ENCODE measurements around the gene KRTAP4-7. TPM values are rescaled to one million over a fixed set of nuclear protein-coding genes. Genes with fewer than 3 reads are reported as not detected.
"Not testable (repeated sequence)": the region's sequence is repeated elsewhere in the genome, so short reads cannot be mapped to it uniquely, and the experiment has no call there.

KRTAP4-7 gene
- total RNA-seq, 1 donor from 2014 or later: not detected

DNA sequence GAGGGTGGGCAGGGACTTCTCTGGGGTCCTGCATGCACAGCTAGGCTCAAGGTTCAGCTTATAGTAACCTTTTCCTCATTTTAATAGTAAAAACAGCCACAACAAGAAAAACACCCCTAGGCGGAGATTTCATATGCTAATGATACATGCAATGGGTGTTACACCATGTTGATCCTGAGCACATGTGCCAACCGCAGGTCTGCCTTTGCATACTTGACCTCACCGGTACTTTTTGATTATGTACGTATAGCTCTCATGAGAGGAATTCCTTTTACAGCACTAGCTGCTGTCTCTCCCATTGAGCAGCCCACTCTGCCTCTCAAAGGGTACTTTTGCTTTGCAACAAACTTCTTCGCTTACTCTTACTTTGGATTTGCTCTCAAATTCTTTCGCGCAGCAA lies 12.1 kb downstream of the KRTAP4-7 start:
- Mint-ChIP-seq H3K27me3 (ENCODE audit: low read depth) (no peaks in the 10 kb centered on the region), H3K4me1 (ENCODE audit: low read depth) (peaks cover 25% of the 10 kb centered on the region), H3K27ac (ENCODE audit: unreplicated experiment) (no peak overlapping the region), H3K4me3 (ENCODE audit: unreplicated experiment) (no peak overlapping the region), H3K36me3 (ENCODE audit: low read depth) (no peaks in the 10 kb centered on the region), H3K9me3 (ENCODE audit: low read depth) (no peaks in the 10 kb centered on the region)
- TF ChIP-seq, protein P1, sequence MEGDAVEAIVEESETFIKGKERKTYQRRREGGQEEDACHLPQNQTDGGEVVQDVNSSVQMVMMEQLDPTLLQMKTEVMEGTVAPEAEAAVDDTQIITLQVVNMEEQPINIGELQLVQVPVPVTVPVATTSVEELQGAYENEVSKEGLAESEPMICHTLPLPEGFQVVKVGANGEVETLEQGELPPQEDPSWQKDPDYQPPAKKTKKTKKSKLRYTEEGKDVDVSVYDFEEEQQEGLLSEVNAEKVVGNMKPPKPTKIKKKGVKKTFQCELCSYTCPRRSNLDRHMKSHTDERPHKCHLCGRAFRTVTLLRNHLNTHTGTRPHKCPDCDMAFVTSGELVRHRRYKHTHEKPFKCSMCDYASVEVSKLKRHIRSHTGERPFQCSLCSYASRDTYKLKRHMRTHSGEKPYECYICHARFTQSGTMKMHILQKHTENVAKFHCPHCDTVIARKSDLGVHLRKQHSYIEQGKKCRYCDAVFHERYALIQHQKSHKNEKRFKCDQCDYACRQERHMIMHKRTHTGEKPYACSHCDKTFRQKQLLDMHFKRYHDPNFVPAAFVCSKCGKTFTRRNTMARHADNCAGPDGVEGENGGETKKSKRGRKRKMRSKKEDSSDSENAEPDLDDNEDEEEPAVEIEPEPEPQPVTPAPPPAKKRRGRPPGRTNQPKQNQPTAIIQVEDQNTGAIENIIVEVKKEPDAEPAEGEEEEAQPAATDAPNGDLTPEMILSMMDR (IDR thresholded peaks at IDR 0.05): no peak
- DNase-seq (ENCODE audit: low spot score): no peak

DNA sequence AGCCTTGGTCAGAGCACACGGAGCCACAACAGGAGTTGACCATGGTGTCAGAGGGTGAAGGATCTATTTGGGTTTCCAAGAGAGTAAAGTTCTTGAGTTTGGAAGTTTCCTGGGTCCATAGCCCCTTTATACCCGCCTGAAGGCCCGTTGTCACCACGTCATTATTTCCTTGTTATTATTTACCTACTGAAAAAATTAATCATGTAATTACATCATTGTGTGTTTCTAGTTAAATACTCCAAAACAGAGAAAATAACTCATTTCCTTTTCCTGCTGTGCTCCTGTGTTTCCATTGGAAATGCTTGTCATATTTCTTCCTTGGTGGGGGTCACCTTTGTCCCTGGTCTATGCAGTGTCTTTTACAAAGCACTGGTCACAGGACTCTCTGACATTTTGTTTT lies 14.1 kb downstream of the KRTAP4-7 start, which contains the start of gene KRTAP4-8:
Gene KRTAP4-8, minus strand, starts transcription at position 101 of the 400 bp plus-strand sequence. Its CDS starts 58 bp downstream, at position 43.
- H3K4me3 Mint-ChIP-seq (ENCODE audit: unreplicated experiment): no peak within 1 kb of the TSS
- peak within 1 kb of the TSS; percentile 45 for H3K27ac Mint-ChIP-seq (ENCODE audit: unreplicated experiment)

DNA sequence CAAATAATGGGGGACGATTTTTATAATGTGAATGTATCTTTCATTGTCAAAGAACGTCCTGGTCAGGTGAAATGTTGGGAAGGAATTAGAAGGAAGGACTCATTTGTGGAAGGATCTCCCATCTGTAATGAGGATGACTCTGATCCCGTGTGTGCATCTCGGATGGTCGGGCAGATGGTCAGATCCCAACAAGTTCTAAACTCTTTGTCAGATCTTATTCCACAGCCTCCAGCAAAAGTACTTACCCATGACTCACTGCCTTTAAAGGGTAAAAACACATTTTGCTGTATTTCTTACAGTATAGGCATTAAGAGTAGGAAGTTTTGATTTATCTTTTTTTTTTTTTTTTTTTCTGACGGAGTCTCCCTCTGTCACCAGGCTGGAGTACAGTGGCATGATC lies 14.5 kb downstream of the KRTAP4-7 start:
- H3K27me3 Mint-ChIP-seq (ENCODE audit: low read depth): no peaks in the 10 kb centered on the region
- no peak overlapping the region for H3K4me3 Mint-ChIP-seq (ENCODE audit: unreplicated experiment)
- DNase-seq (ENCODE audit: low spot score): no peak
- TF ChIP-seq, protein P1 (IDR thresholded peaks at IDR 0.05): no peak
- H3K27ac Mint-ChIP-seq (ENCODE audit: unreplicated experiment): peak overlapping the region; percentile 45
- H3K9me3 Mint-ChIP-seq (ENCODE audit: low read depth): no peaks in the 10 kb centered on the region
- H3K4me1 Mint-ChIP-seq (ENCODE audit: low read depth): peaks cover 30% of the 10 kb centered on the region
- H3K36me3 Mint-ChIP-seq (ENCODE audit: low read depth): no peaks in the 10 kb centered on the region

More for the DNA sequence above, 14.1 kb downstream of the KRTAP4-7 start, which contains the start of gene KRTAP4-8:
- DNase-seq (ENCODE audit: low spot score): no peak
- no peaks in the 10 kb centered on the region for H3K36me3 Mint-ChIP-seq (ENCODE audit: low read depth)
- no peaks in the 10 kb centered on the region for H3K27me3 Mint-ChIP-seq (ENCODE audit: low read depth)
- H3K4me1 Mint-ChIP-seq (ENCODE audit: low read depth): peaks cover 25% of the 10 kb centered on the region
- no peaks in the 10 kb centered on the region for H3K9me3 Mint-ChIP-seq (ENCODE audit: low read depth)
- TF ChIP-seq, protein P1 (IDR thresholded peaks at IDR 0.05): no peak

DNA sequence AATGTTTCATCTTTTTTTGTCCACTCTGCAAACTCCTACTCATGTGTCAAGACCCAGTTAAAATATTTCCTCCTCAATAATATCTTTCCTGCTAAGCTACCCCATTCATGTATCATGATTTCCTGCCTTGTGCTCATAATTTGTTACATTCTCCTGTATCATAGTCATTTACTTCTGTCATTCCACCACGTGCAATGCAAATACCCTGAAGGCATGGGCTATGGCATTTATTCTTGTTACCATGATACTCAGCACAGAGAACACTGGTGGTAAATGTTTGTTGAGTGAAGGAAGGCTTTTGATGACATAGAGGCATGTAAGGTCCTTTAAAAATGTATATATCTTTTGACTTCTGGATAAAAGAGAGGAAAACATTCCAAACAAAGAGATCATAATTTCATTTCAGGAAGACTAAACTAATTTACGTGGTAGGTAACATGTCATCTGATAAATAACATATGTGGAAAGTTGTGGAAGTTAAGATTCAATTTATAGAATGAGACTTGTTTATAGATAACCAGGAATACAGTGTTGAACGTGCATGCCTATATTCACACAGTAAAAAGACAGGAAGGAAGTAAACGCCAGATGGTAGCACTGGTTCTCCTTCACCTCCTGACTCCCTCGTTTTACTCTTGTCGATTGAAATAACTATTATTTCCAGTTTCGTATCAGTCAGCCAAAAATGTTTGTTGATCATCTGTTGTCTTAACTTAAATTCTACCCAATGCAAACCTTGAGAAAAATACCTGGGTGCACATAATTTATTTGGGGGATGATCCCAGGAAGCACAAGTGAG lies 15.9 kb downstream of the KRTAP4-7 start:
- H3K27me3 Mint-ChIP-seq (ENCODE audit: low read depth); H3K36me3 Mint-ChIP-seq (ENCODE audit: low read depth); DNase-seq (ENCODE audit: low spot score); H3K9me3 Mint-ChIP-seq (ENCODE audit: low read depth); H3K4me3 Mint-ChIP-seq (ENCODE audit: unreplicated experiment): not testable (repeated sequence)
- H3K27ac Mint-ChIP-seq (ENCODE audit: unreplicated experiment): peak overlapping the region; percentile 64
- peaks cover 41% of the 10 kb centered on the region for H3K4me1 Mint-ChIP-seq (ENCODE audit: low read depth)

DNA sequence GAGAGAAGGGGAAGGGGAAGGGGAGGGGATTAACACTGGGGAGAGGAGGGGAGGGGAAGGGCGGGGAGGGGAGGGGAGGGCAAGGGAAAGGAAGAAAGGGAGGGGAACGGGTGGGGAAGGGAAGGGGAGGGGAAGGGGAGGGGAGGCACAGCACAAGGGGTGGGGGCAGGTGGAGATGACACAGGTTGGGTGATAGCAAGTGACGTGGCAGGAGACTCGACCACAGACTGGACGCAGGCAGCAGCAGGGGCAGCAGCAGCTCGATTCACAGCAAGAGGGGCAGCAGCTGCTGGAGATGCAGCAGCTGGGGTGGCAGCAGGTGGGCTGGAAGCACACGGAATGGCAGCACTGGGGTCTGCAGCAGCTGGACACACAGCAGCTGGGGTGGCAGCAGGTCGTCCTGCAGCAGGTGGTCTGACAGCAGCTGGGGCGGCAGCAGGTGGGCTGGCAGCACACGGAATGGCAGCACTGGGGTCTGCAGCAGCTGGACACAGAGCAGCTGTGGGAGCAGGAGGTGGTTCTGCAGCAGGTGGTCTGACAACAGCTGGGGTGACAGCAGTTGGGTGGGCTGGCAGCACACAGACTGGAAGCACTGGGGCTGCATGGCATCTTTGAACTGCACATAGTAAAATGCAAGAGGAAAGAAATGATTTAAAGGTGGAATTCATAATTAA lies 17.8 kb downstream of the KRTAP4-7 start, which contains the start of gene KRTAP4-16:
Gene KRTAP4-16, minus strand, starts transcription at position 624 of the 674 bp plus-strand sequence. Its CDS starts 0 bp downstream, at position 624.
- no peak for DNase-seq (ENCODE audit: low spot score)
- Mint-ChIP-seq H3K27me3 (ENCODE audit: low read depth) (no peaks in the 10 kb centered on the region), H3K27ac (ENCODE audit: unreplicated experiment) (no peak within 1 kb of the TSS), H3K36me3 (ENCODE audit: low read depth) (no peaks in the 10 kb centered on the region), H3K4me1 (ENCODE audit: low read depth) (peaks cover 48% of the 10 kb centered on the region), H3K4me3 (ENCODE audit: unreplicated experiment) (no peak within 1 kb of the TSS), H3K9me3 (ENCODE audit: low read depth) (no peaks in the 10 kb centered on the region)
- TF ChIP-seq, protein P1 (IDR thresholded peaks at IDR 0.05): no peak

Measured in chondrocyte (in vitro differentiated cells).